ENCODE measurements around the gene MTF1. TPM values are rescaled to one million over a fixed set of nuclear protein-coding genes. Genes with fewer than 3 reads are reported as not detected.

The MTF1 gene
- total and polyA plus RNA-seq, 3 experiments from 2014 or later, result 21.3 to 39.1 (median 38.0) TPM

GRCh38 chr1:37851782-37852210 lies 7.6 kb downstream of the MTF1 start:
- Mint-ChIP-seq H3K27me3 (no peaks in the 10 kb centered on the region), H3K9me3 (no peaks in the 10 kb centered on the region), H3K27ac (no peak overlapping the region), H3K4me3 (no peak overlapping the region), H3K36me3 (peaks cover 0 to 39% (median 14%) of the 10 kb centered on the region in 3 donors), H3K4me1 (peaks cover 33 to 55% (median 40%) of the 10 kb centered on the region in 3 donors)
- Histone ChIP-seq H3K9me3 (ENCODE audit: low read length) (no peaks in the 10 kb centered on the region), H3K27ac (ENCODE audit: low read depth, low read length) (no peak overlapping the region), H3K27me3 (ENCODE audit: insufficient read depth, low read length, poor library complexity, severe bottlenecking) (no peaks in the 10 kb centered on the region), H3K4me1 (ENCODE audit: insufficient read depth, low read length) (peaks cover 51% of the 10 kb centered on the region), H3K36me3 (ENCODE audit: insufficient read depth, low read length) (peaks cover 6% of the 10 kb centered on the region), H3K4me3 (ENCODE audit: low read length) (no peak overlapping the region)
- ChIA-PET POLR2A (interaction anchor here (1.2 kb wide), 1 partner anchor 8 kb away, joined by 3 read pairs; no protein-coding TSS in a partner anchor), CTCF (interaction anchor here (1.1 to 2.1 kb wide), 3 partner anchors 9 to 44 kb away, joined by 3 to 20 read pairs (median 3); partner anchors contain the start of genes MTF1 and YRDC)
- no peak for DNase-seq

DNA sequence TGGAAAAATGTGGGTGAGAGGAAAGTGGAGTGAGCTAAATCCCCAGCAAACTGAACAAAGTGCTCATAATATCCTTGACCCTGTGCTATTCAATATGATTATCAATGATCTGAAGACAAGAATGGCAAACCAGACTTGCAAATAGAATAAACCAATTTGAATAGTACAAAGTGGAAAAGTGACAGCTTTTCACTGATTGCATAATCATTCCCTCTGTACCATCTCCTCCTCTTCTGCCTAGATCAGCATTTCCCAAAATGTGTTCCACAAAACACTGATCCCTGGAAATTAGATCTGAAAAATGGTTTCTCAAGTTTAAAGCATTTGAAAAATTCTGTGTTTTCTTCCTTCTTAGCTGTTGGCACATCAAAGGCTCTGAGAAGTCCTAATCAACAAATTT lies 8.1 kb downstream of the MTF1 start:
- ChIA-PET CTCF (interaction anchor here (1.1 to 2.1 kb wide), 3 partner anchors 9 to 43 kb away, joined by 3 to 20 read pairs (median 3); partner anchors contain the start of genes MTF1 and YRDC), POLR2A (interaction anchor here (1.2 kb wide), 1 partner anchor 9 kb away, joined by 3 read pairs; no protein-coding TSS in a partner anchor)
- H3K36me3 ChIP-seq (ENCODE audit: insufficient read depth, low read length), result peaks cover 4% of the 10 kb centered on the region
- H3K4me1 ChIP-seq (ENCODE audit: insufficient read depth, low read length), result peaks cover 53% of the 10 kb centered on the region
- no peaks in the 10 kb centered on the region for H3K9me3 ChIP-seq (ENCODE audit: low read length)
- no peak overlapping the region for H3K27ac ChIP-seq (ENCODE audit: low read depth, low read length)
- Mint-ChIP-seq H3K4me3 (no peak overlapping the region), H3K36me3 (peaks cover 0 to 39% (median 14%) of the 10 kb centered on the region in 3 donors), H3K4me1 (peaks cover 34 to 57% (median 44%) of the 10 kb centered on the region in 3 donors), H3K9me3 (no peaks in the 10 kb centered on the region), H3K27ac (no peak overlapping the region), H3K27me3 (no peaks in the 10 kb centered on the region)
- H3K4me3 ChIP-seq (ENCODE audit: low read length), result no peak overlapping the region
- DNase-seq, result no peak
- H3K27me3 ChIP-seq (ENCODE audit: insufficient read depth, low read length, poor library complexity, severe bottlenecking), result no peaks in the 10 kb centered on the region

GRCh38 chr1:37850352-37850955 lies 8.9 kb downstream of the MTF1 start:
- Histone ChIP-seq H3K36me3 (ENCODE audit: insufficient read depth, low read length) (peaks cover 4% of the 10 kb centered on the region), H3K4me3 (ENCODE audit: low read length) (no peak overlapping the region), H3K9me3 (ENCODE audit: low read length) (no peaks in the 10 kb centered on the region), H3K27ac (ENCODE audit: low read depth, low read length) (no peak overlapping the region), H3K4me1 (ENCODE audit: insufficient read depth, low read length) (peaks cover 52% of the 10 kb centered on the region), H3K27me3 (ENCODE audit: insufficient read depth, low read length, poor library complexity, severe bottlenecking) (no peaks in the 10 kb centered on the region)
- DNase-seq, result no peak
- Mint-ChIP-seq H3K36me3 (peaks cover 0 to 42% (median 14%) of the 10 kb centered on the region in 3 donors), H3K4me3 (no peak overlapping the region), H3K4me1 (peaks cover 42 to 63% (median 48%) of the 10 kb centered on the region in 3 donors), H3K9me3 (no peaks in the 10 kb centered on the region), H3K27me3 (no peaks in the 10 kb centered on the region), H3K27ac (no peak overlapping the region)
- ChIA-PET POLR2A (interaction anchor here (0.6 kb wide), 1 partner anchor 373 kb away, joined by 7 read pairs; no protein-coding TSS in a partner anchor), CTCF (interaction anchor here (2.1 kb wide), 1 partner anchor 10 kb away, joined by 20 read pairs; the partner anchor contains the start of gene MTF1)

DNA sequence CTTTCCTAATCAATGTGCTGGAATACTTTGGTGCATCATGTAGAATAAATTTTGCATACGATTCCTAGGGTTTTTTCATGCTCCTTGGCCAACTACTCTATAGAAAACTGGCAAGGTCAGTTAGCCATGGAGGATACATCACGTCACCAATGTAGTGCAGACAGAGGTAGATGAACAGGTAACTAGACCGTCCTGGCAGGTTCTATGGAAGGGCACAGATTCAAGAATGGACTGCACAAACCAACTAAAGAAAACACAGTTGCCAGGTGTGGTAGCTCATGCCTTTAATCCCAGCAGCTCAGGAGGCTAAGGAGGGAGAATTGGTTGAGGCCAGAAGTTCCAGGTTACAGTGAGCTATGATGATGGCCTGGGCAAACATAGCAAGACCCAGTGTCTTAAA lies 9.9 kb downstream of the MTF1 start:
- H3K9me3 ChIP-seq (ENCODE audit: low read length), result no peaks in the 10 kb centered on the region
- Mint-ChIP-seq H3K27ac (peak overlapping the region in 1 of 8 donors; percentile 61), H3K27me3 (no peaks in the 10 kb centered on the region), H3K36me3 (peaks cover 0 to 44% (median 16%) of the 10 kb centered on the region in 3 donors), H3K9me3 (no peaks in the 10 kb centered on the region), H3K4me3 (peak overlapping the region in 1 of 7 donors; percentile 19), H3K4me1 (peaks cover 45 to 64% (median 45%) of the 10 kb centered on the region in 3 donors)
- ChIA-PET CTCF (interaction anchor here (2.1 kb wide), 1 partner anchor 11 kb away, joined by 20 read pairs; the partner anchor contains the start of gene MTF1), POLR2A (no interaction called here)
- DNase-seq, result no peak
- H3K4me1 ChIP-seq (ENCODE audit: insufficient read depth, low read length), result peaks cover 43% of the 10 kb centered on the region
- no peak overlapping the region for H3K4me3 ChIP-seq (ENCODE audit: low read length)
- no peaks in the 10 kb centered on the region for H3K27me3 ChIP-seq (ENCODE audit: insufficient read depth, low read length, poor library complexity, severe bottlenecking)
- H3K36me3 ChIP-seq (ENCODE audit: insufficient read depth, low read length), result no peaks in the 10 kb centered on the region
- no peak overlapping the region for H3K27ac ChIP-seq (ENCODE audit: low read depth, low read length)

- peak overlapping the region; percentile 19 to 78 (median 56) for H3K27ac Mint-ChIP-seq
- ChIA-PET POLR2A (no interaction called here), CTCF (interaction anchor here (1.8 kb wide), 1 partner anchor 13 kb away, joined by 6 read pairs; the partner anchor contains the start of gene MTF1)
- H3K4me1 Mint-ChIP-seq, result peaks cover 43 to 58% (median 56%) of the 10 kb centered on the region in 3 donors
- no peaks in the 10 kb centered on the region for H3K9me3 Mint-ChIP-seq
- peak overlapping the region in 6 of 7 donors; percentile 5 to 72 (median 39) for H3K4me3 Mint-ChIP-seq
- Histone ChIP-seq H3K4me3 (ENCODE audit: low read length) (no peak overlapping the region), H3K27ac (ENCODE audit: low read depth, low read length) (no peak overlapping the region), H3K4me1 (ENCODE audit: insufficient read depth, low read length) (peaks cover 26% of the 10 kb centered on the region), H3K36me3 (ENCODE audit: insufficient read depth, low read length) (no peaks in the 10 kb centered on the region), H3K9me3 (ENCODE audit: low read length) (no peaks in the 10 kb centered on the region), H3K27me3 (ENCODE audit: insufficient read depth, low read length, poor library complexity, severe bottlenecking) (no peaks in the 10 kb centered on the region)
- DNase-seq, result no peak
- peaks cover 0 to 46% (median 9%) of the 10 kb centered on the region in 3 donors for H3K36me3 Mint-ChIP-seq
- no peaks in the 10 kb centered on the region for H3K27me3 Mint-ChIP-seq
Observed at GRCh38 chr1:37846647-37847339, 12.6 kb downstream of the MTF1 start.

DNA sequence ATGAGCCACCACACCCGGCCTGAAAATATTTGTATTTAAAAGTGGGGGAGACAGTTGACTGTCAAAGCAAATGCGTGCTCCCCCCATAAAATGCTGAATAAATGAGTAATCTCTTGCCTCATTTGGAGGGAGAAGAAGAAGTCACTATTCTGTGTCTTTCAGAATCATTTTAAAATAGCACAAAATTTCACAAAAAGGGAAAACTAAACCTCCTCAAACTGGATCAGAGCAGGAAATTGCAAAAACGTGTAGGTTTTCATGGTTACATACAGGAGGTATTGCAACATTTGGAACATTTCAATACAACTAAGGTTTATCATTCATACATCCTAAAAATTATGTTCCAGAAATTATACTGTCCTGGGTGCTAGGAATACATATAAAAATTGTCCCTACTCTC lies 13.6 kb downstream of the MTF1 start:
- Histone ChIP-seq H3K4me3 (ENCODE audit: low read length) (no peak overlapping the region), H3K27me3 (ENCODE audit: insufficient read depth, low read length, poor library complexity, severe bottlenecking) (no peaks in the 10 kb centered on the region), H3K4me1 (ENCODE audit: insufficient read depth, low read length) (peaks cover 16% of the 10 kb centered on the region), H3K36me3 (ENCODE audit: insufficient read depth, low read length) (peaks cover 5% of the 10 kb centered on the region), H3K9me3 (ENCODE audit: low read length) (no peaks in the 10 kb centered on the region), H3K27ac (ENCODE audit: low read depth, low read length) (no peak overlapping the region)
- peaks cover 0 to 51% (median 11%) of the 10 kb centered on the region in 3 donors for H3K36me3 Mint-ChIP-seq
- H3K27me3 Mint-ChIP-seq, result no peaks in the 10 kb centered on the region
- POLR2A ChIA-PET, result no interaction called here
- no peak for DNase-seq
- H3K4me3 Mint-ChIP-seq, result no peak overlapping the region
- H3K27ac Mint-ChIP-seq, result peak overlapping the region in 2 of 8 donors; percentile 56 to 78
- H3K4me1 Mint-ChIP-seq, result peaks cover 43 to 58% (median 56%) of the 10 kb centered on the region in 3 donors
- no peaks in the 10 kb centered on the region for H3K9me3 Mint-ChIP-seq
- CTCF ChIA-PET, result interaction anchor here (1.8 kb wide), 1 partner anchor 14 kb away, joined by 6 read pairs; the partner anchor contains the start of gene MTF1

DNA sequence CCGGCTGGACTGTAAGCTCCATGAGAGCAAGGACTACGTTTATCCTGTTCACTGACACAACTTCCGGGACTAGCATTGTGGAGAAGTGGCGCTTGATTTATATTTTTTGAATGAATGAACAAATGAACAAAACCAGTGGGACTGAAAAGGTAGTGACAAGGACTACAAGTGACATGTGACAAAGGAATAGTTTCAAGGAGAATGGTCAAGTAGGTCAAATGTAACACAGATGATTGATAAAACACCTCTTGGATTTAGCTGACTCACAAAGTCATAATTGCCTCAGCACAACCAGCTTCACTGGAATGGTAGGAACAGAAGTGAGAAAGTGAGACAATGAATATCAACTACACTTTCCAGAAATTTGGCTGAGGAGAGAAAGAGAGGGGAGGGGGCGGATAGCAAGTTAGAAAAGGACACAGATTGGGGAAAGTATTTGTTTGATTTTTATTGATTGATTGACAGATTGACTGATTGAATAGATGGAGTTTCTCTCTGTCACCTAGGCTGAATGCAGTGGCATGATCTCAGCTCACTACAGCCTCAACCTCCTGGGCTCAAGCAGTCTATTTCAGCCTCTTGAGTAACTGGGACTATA lies 14.2 kb downstream of the MTF1 start:
- DNase-seq, result no peak
- Histone ChIP-seq H3K4me1 (ENCODE audit: insufficient read depth, low read length) (peaks cover 13% of the 10 kb centered on the region), H3K36me3 (ENCODE audit: insufficient read depth, low read length) (peaks cover 10% of the 10 kb centered on the region), H3K4me3 (ENCODE audit: low read length) (no peak overlapping the region), H3K27ac (ENCODE audit: low read depth, low read length) (no peak overlapping the region), H3K9me3 (ENCODE audit: low read length) (no peaks in the 10 kb centered on the region), H3K27me3 (ENCODE audit: insufficient read depth, low read length, poor library complexity, severe bottlenecking) (no peaks in the 10 kb centered on the region)
- ChIA-PET POLR2A (no interaction called here), CTCF (interaction anchor here (1.4 kb wide), 1 partner anchor 15 kb away, joined by 4 read pairs; no protein-coding TSS in a partner anchor)
- H3K36me3 Mint-ChIP-seq, result peaks cover 0 to 58% (median 11%) of the 10 kb centered on the region in 3 donors
- no peaks in the 10 kb centered on the region for H3K9me3 Mint-ChIP-seq
- H3K4me3 Mint-ChIP-seq, result peak overlapping the region in 1 of 7 donors; percentile 21
- H3K4me1 Mint-ChIP-seq, result peaks cover 43 to 61% (median 56%) of the 10 kb centered on the region in 3 donors
- no peaks in the 10 kb centered on the region for H3K27me3 Mint-ChIP-seq
- peak overlapping the region in 5 of 8 donors; percentile 15 to 42 (median 21) for H3K27ac Mint-ChIP-seq

Measured in CD8-positive, alpha-beta memory T cell (primary cell).